22Rv1 (cell line): ENCODE results near the gene VSTM4.

Experiments
- CTCF ChIP-seq: fragments of 450-650 bp; IDR thresholded peaks from 2 replicates; pipeline ENCODE4 v1.5.1; 2017; ENCODE audit warnings: mild to moderate bottlenecking
- ZFX ChIP-seq: fragments of 450-650 bp; IDR thresholded peaks from 2 replicates; pipeline ENCODE4 v1.6.1; 2017; ENCODE audit warnings: antibody characterized with exemption, borderline replicate concordance

GRCh38 chr10:49005270-49005669 lies 110.1 kb downstream of the VSTM4 start:
- TF ChIP-seq CTCF = no peak
- no peak for TF ChIP-seq ZFX
